Spleen (tissue), 11 donors: ENCODE data around the gene TLCD2. TPM values are rescaled to one million over a fixed set of nuclear protein-coding genes. Genes with fewer than 3 reads are reported as not detected.
A peak's percentile ranks its signal among the peaks of the same experiment; 100 is the strongest.

ENCODE experiments used
- DNase-seq: peaks from one replicate; pipeline ENCODE4 v3.0.0-alpha.2; 2020
- H3K27ac ChIP-seq, 8 donors: fragments of 200-600 bp; sonication (generic) in 7 of 8; 1 replicate in 4 of 8; 2 replicates in 4 of 8; pipeline versions ENCODE4 v1.5.0 to v1.8.0; 2016 to 2021; ENCODE audit warnings: inconsistent platforms in 4 of 8, mild to moderate bottlenecking in 4 of 8, moderate library complexity in 1 of 8
- H3K27me3 ChIP-seq, 7 donors: fragments of 200-600 bp; sonication (generic) in 6 of 7; replicated peaks in 1 of 7; 1 replicate in 4 of 7; 2 replicates in 3 of 7; pipeline versions ENCODE4 v1.5.0 to v1.8.0; 2016 to 2021; ENCODE audit warnings: inconsistent platforms in 3 of 7, mild to moderate bottlenecking in 1 of 7
- H3K36me3 ChIP-seq, 6 donors: fragments of 200-600 bp; sonication (generic) in 5 of 6; 1 replicate in 4 of 6; 2 replicates in 2 of 6; pipeline versions ENCODE4 v1.5.0 to v1.8.0; 2016 to 2021; ENCODE audit warnings: inconsistent platforms in 2 of 6
- H3K4me1 ChIP-seq, 6 donors: fragments of 200-600 bp; sonication (generic) in 5 of 6; 1 replicate in 3 of 6; 2 replicates in 3 of 6; pipeline versions ENCODE4 v1.5.0 to v1.8.0; 2016 to 2021; ENCODE audit warnings: inconsistent platforms in 3 of 6
- H3K4me3 ChIP-seq, 8 donors: fragments of 200-600 bp; sonication (generic) in 7 of 8; 1 replicate in 4 of 8; 2 replicates in 4 of 8; pipeline versions ENCODE4 v1.5.0 to v1.8.0; 2016 to 2021; ENCODE audit warnings: inconsistent platforms in 4 of 8, mild to moderate bottlenecking in 4 of 8, moderate library complexity in 2 of 8
- H3K9me3 ChIP-seq, 8 donors: fragments of 200-600 bp; sonication (generic) in 7 of 8; 1 replicate in 4 of 8; 2 replicates in 4 of 8; pipeline versions ENCODE4 v1.5.0 to v1.8.0; 2016 to 2021; ENCODE audit warnings: inconsistent platforms in 4 of 8
- POLR2A ChIP-seq, 3 donors: fragments of 450-650 bp; IDR thresholded peaks; one replicate each; pipeline ENCODE4 v1.5.1; 2017; ENCODE audit warnings: antibody characterized with exemption in 3 of 3, mild to moderate bottlenecking in 1 of 3
- POLR2AphosphoS5 ChIP-seq, 3 donors: sonication (generic); formaldehyde crosslinking; IDR thresholded peaks; one replicate each; pipeline ENCODE4 v1.5.1; 2017; ENCODE audit warnings: antibody characterized with exemption in 3 of 3
- WGBS, 5 donors: extraction: QIAGEN DNeasy Blood & Tissue Kit in 3 of 5; methylation state at CpG; one replicate each; pipeline versions ENCODE4 v1.1.5 to v1.1.7; 2013 to 2018; 5-methylcytosine and 5-hydroxymethylcytosine counted together
- intact Hi-C: fragments of 100-400 bp; cut with DNase I; formaldehyde crosslinking; loops from one replicate; pipeline ENCODE4 v1.15.0; 2023; ENCODE audit warnings: low total_unique reads
- polyA plus RNA-seq, 3 donors: library from polyadenylated mRNA; stranded (reverse); fragments of 200-250 nt; gene quantifications; one replicate each; pipeline ENCODE4 v1.2.1, GENCODE V29; 2013
- total RNA-seq, 7 donors: library from RNA; depleted of rRNA in 3 of 7; stranded (reverse); fragments of >200 nt in 3 of 7; fragmentation: NEBNext Ultra II Directional in 4 of 7; extraction: Animal tissue kit (Norgen Biotek cat#: 25700) in 4 of 7; gene quantifications; one replicate each; pipeline versions ENCODE4 v1.1.0 to v1.2.1, GENCODE V29; 2016 to 2021
- TF ChIP-seq, protein P1 (sequence below), 11 experiments: fragments of 200-600 bp in 7 of 11; fragments of 450-650 bp in 4 of 11; sonication (generic) in 4 of 11; IDR thresholded peaks in 8 of 11; conservative IDR thresholded peaks in 3 of 11; 1 replicate in 7 of 11; 2 replicates in 4 of 11; pipeline versions ENCODE4 v1.4.0 to v1.8.0; 2016 to 2021; ENCODE audit warnings: antibody characterized with exemption in 11 of 11, inconsistent platforms in 4 of 11, mild to moderate bottlenecking in 1 of 11
- donor health status: healthy with polysubstance abuse.
- donor health status: DM: no; HTN: no; CAD: no; lungs with moderate emphysema.
- donor health status: DM: no; HTN: no; CAD: no.
- donor health status: Bipolar disorder and iron deficiency.
- donor health status: healthy.
- donor health status: DM: no; HTN: no; CAD: no.
- donor health status: DM: yes; HTN: yes; CAD: no.

Gene TLCD2
- total and polyA plus RNA-seq, 10 donors, result 0.26 to 5.4 (median 2.0) TPM

DNA sequence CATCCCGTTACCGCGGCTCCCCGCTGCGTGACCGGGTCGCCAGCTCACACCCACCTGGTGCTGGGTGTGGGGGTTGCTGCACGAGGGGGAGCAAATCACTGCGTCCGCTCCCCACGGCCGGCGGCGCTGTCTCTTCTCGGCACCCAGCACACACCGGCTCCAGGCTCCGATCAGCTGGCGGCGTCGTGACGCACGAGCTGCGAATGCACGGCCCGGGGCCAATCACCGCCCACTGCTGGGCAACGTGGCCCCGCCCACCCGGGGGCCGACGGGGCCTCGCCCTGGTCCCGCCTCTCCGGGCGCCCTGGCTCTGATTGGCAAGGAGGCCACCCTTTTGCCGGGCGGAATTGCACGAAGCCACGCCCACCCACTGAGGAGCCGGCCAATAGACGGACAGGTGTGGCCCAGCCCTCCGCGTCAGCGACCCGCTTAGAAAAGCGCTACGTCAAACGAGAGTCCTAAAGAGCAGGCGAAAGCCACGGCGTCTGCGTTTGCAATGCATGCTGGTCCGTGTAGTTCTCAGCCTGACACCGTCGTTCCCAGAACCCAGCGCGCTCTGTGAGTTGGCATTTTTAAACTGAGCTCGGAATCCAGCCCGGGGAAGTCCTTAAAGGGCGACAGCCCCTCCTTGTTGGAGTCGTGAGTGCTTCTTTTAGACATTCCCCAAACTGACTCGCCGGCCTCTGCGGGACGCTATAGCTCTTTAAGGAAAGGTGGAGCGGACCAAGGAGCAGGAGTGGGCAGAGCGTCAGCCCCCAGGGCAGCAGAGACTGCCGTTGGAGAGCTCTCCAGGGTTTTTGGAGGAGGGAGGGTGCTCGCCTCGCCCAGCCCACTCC, 6.1 kb upstream of the TLCD2 start:
- H3K27me3 ChIP-seq, result peaks cover 0 to 19% (median 0%) of the 10 kb centered on the region in 7 donors
- DNase-seq, result peak; percentile 100
- H3K36me3 ChIP-seq, result peaks cover 0 to 31% (median 16%) of the 10 kb centered on the region in 6 donors
- peak overlapping the region; percentile 52 to 93 (median 80) for H3K4me3 ChIP-seq
- intact Hi-C loops, result no loop called here
- 0 to 1% (median 0%) methylated on average over 51 to 70 of the region's 70 CpGs for WGBS, 5 donors
- TF ChIP-seq, protein P1, sequence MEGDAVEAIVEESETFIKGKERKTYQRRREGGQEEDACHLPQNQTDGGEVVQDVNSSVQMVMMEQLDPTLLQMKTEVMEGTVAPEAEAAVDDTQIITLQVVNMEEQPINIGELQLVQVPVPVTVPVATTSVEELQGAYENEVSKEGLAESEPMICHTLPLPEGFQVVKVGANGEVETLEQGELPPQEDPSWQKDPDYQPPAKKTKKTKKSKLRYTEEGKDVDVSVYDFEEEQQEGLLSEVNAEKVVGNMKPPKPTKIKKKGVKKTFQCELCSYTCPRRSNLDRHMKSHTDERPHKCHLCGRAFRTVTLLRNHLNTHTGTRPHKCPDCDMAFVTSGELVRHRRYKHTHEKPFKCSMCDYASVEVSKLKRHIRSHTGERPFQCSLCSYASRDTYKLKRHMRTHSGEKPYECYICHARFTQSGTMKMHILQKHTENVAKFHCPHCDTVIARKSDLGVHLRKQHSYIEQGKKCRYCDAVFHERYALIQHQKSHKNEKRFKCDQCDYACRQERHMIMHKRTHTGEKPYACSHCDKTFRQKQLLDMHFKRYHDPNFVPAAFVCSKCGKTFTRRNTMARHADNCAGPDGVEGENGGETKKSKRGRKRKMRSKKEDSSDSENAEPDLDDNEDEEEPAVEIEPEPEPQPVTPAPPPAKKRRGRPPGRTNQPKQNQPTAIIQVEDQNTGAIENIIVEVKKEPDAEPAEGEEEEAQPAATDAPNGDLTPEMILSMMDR (IDR thresholded peaks at IDR 0.05 in 8 of 11, conservative IDR thresholded peaks at IDR 0.05 in 3 of 11), result peak in 5 of 11 experiments; percentile 10 to 31 (median 30)
- TF ChIP-seq POLR2AphosphoS5 (IDR thresholded peaks at IDR 0.05) (peak; percentile 99 to 100 (median 100)), POLR2A (IDR thresholded peaks at IDR 0.05) (peak; percentile 95 to 97 (median 97))
- H3K9me3 ChIP-seq, result no peaks in the 10 kb centered on the region
- peaks cover 15 to 85% (median 73%) of the 10 kb centered on the region in 6 donors for H3K4me1 ChIP-seq
- peak overlapping the region; percentile 87 to 100 (median 99) for H3K27ac ChIP-seq

DNA sequence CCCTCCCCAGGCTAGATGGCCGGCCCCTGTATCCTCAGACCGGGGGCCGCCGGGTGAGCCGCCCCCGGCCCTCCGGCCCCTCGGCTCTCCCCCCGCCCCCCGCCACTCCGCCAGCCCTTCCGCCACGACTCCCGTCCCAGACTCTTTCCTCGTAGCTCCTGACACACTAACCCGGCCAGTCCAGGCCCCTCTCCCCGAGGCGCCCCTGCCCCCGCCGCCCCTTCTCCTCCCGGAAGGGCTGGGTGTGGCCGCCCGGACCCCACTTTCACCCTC, 5.6 kb upstream of the TLCD2 start:
- no peaks in the 10 kb centered on the region for H3K9me3 ChIP-seq
- DNase-seq, result no peak
- TF ChIP-seq POLR2AphosphoS5 (IDR thresholded peaks at IDR 0.05), result no peak
- H3K4me3 ChIP-seq, result peak overlapping the region; percentile 52 to 93 (median 80)
- intact Hi-C loops, result no loop called here
- H3K4me1 ChIP-seq, result peaks cover 11 to 85% (median 74%) of the 10 kb centered on the region in 6 donors
- H3K27me3 ChIP-seq, result peaks cover 0 to 20% (median 0%) of the 10 kb centered on the region in 7 donors
- H3K27ac ChIP-seq, result peak overlapping the region; percentile 84 to 100 (median 98)
- peaks cover 0 to 36% (median 16%) of the 10 kb centered on the region in 6 donors for H3K36me3 ChIP-seq
- WGBS, 5 donors, result 0 to 1% (median 0%) methylated on average over 11 to 23 of the region's 23 CpGs

DNA sequence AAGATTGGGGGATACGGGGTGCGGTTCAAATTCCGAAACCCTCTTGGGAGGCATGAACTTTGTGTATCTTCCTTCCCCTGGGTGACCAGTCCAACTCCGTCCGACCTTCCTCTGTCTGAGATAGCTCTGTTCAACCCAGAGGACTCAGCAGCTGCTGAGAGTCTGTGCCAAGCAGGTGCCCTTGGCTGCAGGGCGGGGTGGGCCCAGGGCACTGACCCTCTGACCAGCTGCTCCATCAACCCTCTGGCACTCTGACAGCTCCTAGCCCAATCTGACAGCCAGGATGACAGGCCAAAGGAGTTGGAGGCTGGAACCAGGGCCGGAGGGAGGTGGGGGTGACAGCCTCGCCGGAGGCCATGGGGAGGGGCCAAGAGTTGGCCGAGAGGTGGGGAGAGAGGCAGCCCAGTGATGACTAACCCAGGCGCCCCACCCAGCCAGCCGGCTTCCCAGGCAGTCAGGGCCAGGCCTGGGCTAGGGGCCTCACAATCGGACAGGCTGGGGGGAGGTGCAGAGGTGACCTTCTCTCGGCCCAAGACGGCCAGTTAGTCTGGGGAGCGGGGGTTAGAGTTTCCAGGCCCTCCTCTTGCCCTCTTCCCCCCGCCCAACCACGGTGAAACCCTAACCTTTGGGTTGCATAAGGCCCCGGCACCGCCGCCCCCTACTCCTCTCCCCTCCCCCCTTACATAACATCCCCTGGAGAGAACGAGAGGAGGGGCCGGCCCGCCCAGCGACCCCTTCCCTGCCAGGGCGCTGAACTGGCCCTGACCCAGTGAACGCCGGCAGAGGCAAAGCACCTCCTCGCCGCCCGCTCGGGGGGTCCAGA, 5.0 kb upstream of the TLCD2 start:
- Histone ChIP-seq H3K36me3 (peaks cover 0 to 36% (median 16%) of the 10 kb centered on the region in 6 donors), H3K27ac (peak overlapping the region; percentile 84 to 100 (median 98)), H3K27me3 (peaks cover 0 to 25% (median 5%) of the 10 kb centered on the region in 7 donors), H3K4me1 (peaks cover 13 to 85% (median 74%) of the 10 kb centered on the region in 6 donors), H3K9me3 (no peaks in the 10 kb centered on the region), H3K4me3 (peak overlapping the region; percentile 52 to 93 (median 80))
- intact Hi-C loops, result no loop called here
- WGBS, 5 donors, result 3 to 5% (median 4%) methylated on average over 26 to 32 of the region's 32 CpGs
- peak; percentile 94 for DNase-seq
- TF ChIP-seq POLR2AphosphoS5 (IDR thresholded peaks at IDR 0.05) (peak; percentile 74 to 87 (median 81)), POLR2A (IDR thresholded peaks at IDR 0.05) (no peak)

DNA sequence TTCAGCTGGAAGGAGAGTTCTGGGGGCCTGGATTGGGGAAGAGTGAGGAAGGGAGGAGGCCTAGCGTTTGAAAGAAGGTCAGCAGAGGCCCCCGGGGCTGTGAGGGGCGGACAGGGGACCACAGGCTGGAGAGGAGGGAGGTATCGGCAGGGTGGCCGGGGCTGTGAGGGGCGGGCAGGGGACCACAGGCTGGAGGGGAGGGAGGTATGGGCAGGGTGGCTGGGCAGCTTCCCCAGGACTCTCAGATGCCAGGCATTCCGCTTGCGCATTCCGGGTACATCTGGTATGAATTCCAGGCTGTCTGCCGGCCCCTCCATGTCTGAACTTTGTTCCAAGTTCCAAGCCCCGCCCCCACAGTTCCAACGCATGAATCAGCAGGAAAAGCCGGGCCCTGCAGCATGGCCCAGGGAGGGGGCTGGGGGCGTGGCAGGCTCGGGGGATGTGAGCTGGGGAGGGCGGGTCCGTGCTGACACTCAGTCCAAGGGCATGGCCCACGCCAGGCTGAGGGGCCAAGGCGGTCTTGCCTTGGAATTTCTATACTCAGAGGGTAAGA, 4.3 kb upstream of the TLCD2 start:
- peaks cover 0 to 36% (median 16%) of the 10 kb centered on the region in 6 donors for H3K36me3 ChIP-seq
- no peak for TF ChIP-seq POLR2A (IDR thresholded peaks at IDR 0.05)
- TF ChIP-seq, protein P1 (IDR thresholded peaks at IDR 0.05 in 8 of 11, conservative IDR thresholded peaks at IDR 0.05 in 3 of 11), result no peak
- peak in 1 of 3 donors; percentile 76 for TF ChIP-seq POLR2AphosphoS5 (IDR thresholded peaks at IDR 0.05)

More for the DNA sequence above, 4.3 kb upstream of the TLCD2 start:
- Histone ChIP-seq H3K27me3 (peaks cover 0 to 32% (median 10%) of the 10 kb centered on the region in 7 donors), H3K4me3 (peak overlapping the region; percentile 20 to 93 (median 80)), H3K9me3 (no peaks in the 10 kb centered on the region), H3K4me1 (peaks cover 13 to 86% (median 80%) of the 10 kb centered on the region in 6 donors), H3K27ac (peak overlapping the region; percentile 39 to 100 (median 98))
- intact Hi-C loops, result no loop called here
- 11 to 18% (median 14%) methylated on average over 18 to 19 of the region's 19 CpGs for WGBS, 5 donors
- peak; percentile 94 for DNase-seq
